ENCODE data around the gene TBC1D1. TPM values are rescaled to one million over a fixed set of nuclear protein-coding genes. Genes with fewer than 3 reads are reported as not detected.

The TBC1D1 gene
- polyA plus RNA-seq, 1 donor (not counting 4 experiments of a cell fraction or from before 2014, with no cell fraction given), result 32.5 TPM

GRCh38 chr4:37845201-37845600 is 45.7 kb upstream of the TBC1D1 start:
- Histone ChIP-seq H3K9ac (ENCODE audit: control insufficient read depth, extremely low read depth, insufficient read depth, low read length) (no peak overlapping the region), H3K9me3 (ENCODE audit: control insufficient read depth, low read depth, low read length) (no peaks in the 10 kb centered on the region), H3K4me1 (ENCODE audit: control insufficient read depth, extremely low read depth, insufficient read depth, low read length) (no peaks in the 10 kb centered on the region), H4K20me1 (ENCODE audit: control insufficient read depth, extremely low read depth, insufficient read depth, low read length) (no peaks in the 10 kb centered on the region), H3K79me2 (ENCODE audit: control insufficient read depth, insufficient read depth, low read length) (no peaks in the 10 kb centered on the region), H3K27ac (ENCODE audit: control insufficient read depth, insufficient read depth, low read length) (no peak overlapping the region), H3K36me3 (ENCODE audit: control insufficient read depth in 2 of 2, extremely low read depth in 1 of 2, insufficient read depth in 2 of 2, low read length in 2 of 2) (peaks cover 12 to 26% of the 10 kb centered on the region in 2 experiments), H3K9me1 (ENCODE audit: control insufficient read depth, extremely low read depth, insufficient read depth, low read length) (no peaks in the 10 kb centered on the region), H3K27me3 (ENCODE audit: control insufficient read depth, extremely low read depth, insufficient read depth, low read length) (no peaks in the 10 kb centered on the region), H3K4me3 (ENCODE audit: control insufficient read depth in 2 of 3, extremely low read depth in 1 of 3, insufficient read depth in 2 of 3, low read depth in 1 of 3, low read length in 3 of 3) (no peak overlapping the region), H3K4me2 (ENCODE audit: control insufficient read depth, extremely low read depth, insufficient read depth, low read depth, low read length) (no peak overlapping the region), H2AFZ (ENCODE audit: control insufficient read depth, low read length) (no peak overlapping the region)
- DNase-seq (ENCODE audit: low read depth, low spot score) (no peak), FAIRE-seq (no peak)
- TF ChIP-seq CTCF (optimal IDR thresholded peaks at IDR 0.05 in 1 of 3, IDR thresholded peaks at IDR 0.05 in 1 of 3, conservative IDR thresholded peaks at IDR 0.05 in 1 of 3; ENCODE audit: extremely low read depth in 1 of 3, insufficient read depth in 2 of 3, low read length in 3 of 3), result no peak
- no peak for TF ChIP-seq EZH2 (IDR thresholded peaks at IDR 0.05; ENCODE audit: low read length)
- dilution Hi-C loops (cut with MboI; ENCODE audit: extremely low pct_ligation_motif_present, low sequenced_read_pairs), result no loop called here

GRCh38 chr4:37847311-37847884 is 43.5 kb upstream of the TBC1D1 start:
- FAIRE-seq (no peak), DNase-seq (ENCODE audit: low read depth, low spot score) (no peak)
- Histone ChIP-seq H3K9ac (ENCODE audit: control insufficient read depth, extremely low read depth, insufficient read depth, low read length) (no peak overlapping the region), H3K4me2 (ENCODE audit: control insufficient read depth, extremely low read depth, insufficient read depth, low read depth, low read length) (no peak overlapping the region), H2AFZ (ENCODE audit: control insufficient read depth, low read length) (no peak overlapping the region), H3K27ac (ENCODE audit: control insufficient read depth, insufficient read depth, low read length) (no peak overlapping the region), H3K9me3 (ENCODE audit: control insufficient read depth, low read depth, low read length) (no peaks in the 10 kb centered on the region), H3K9me1 (ENCODE audit: control insufficient read depth, extremely low read depth, insufficient read depth, low read length) (no peaks in the 10 kb centered on the region), H4K20me1 (ENCODE audit: control insufficient read depth, extremely low read depth, insufficient read depth, low read length) (no peaks in the 10 kb centered on the region), H3K36me3 (ENCODE audit: control insufficient read depth in 2 of 2, extremely low read depth in 1 of 2, insufficient read depth in 2 of 2, low read length in 2 of 2) (peaks cover 5 to 18% of the 10 kb centered on the region in 2 experiments), H3K4me3 (ENCODE audit: control insufficient read depth in 2 of 3, extremely low read depth in 1 of 3, insufficient read depth in 2 of 3, low read depth in 1 of 3, low read length in 3 of 3) (no peak overlapping the region), H3K4me1 (ENCODE audit: control insufficient read depth, extremely low read depth, insufficient read depth, low read length) (no peaks in the 10 kb centered on the region), H3K79me2 (ENCODE audit: control insufficient read depth, insufficient read depth, low read length) (no peaks in the 10 kb centered on the region), H3K27me3 (ENCODE audit: control insufficient read depth, extremely low read depth, insufficient read depth, low read length) (no peaks in the 10 kb centered on the region)
- no peak for TF ChIP-seq EZH2 (IDR thresholded peaks at IDR 0.05; ENCODE audit: low read length)
- no peak for TF ChIP-seq CTCF (optimal IDR thresholded peaks at IDR 0.05 in 1 of 3, IDR thresholded peaks at IDR 0.05 in 1 of 3, conservative IDR thresholded peaks at IDR 0.05 in 1 of 3; ENCODE audit: extremely low read depth in 1 of 3, insufficient read depth in 2 of 3, low read length in 3 of 3)
- dilution Hi-C loops (cut with MboI; ENCODE audit: extremely low pct_ligation_motif_present, low sequenced_read_pairs), result no loop called here

All from keratinocyte (primary cell).